Parathyroid adenoma (tissue), 2 donors: ENCODE data around the gene QSOX2.

Source experiments
- H2AFZ ChIP-seq: fragments of 300-600 bp; sonication (generic); one replicate; pipeline ENCODE4 v1.7.0; 2017; ENCODE audit warnings: antibody characterized with exemption, mild to moderate bottlenecking
- H3K27ac ChIP-seq: fragments of 300-600 bp; sonication (generic); one replicate; pipeline ENCODE4 v1.7.0; 2017
- H3K27me3 ChIP-seq: fragments of 300-600 bp; sonication (generic); one replicate; pipeline ENCODE4 v1.7.0; 2017; ENCODE audit warnings: low read length; ENCODE audit not compliant: control insufficient read depth, insufficient read depth
- H3K36me3 ChIP-seq: fragments of 300-600 bp; sonication (generic); one replicate; pipeline ENCODE4 v1.7.0; 2017; ENCODE audit warnings: low read length; ENCODE audit not compliant: control insufficient read depth, insufficient read depth
- H3K4me1 ChIP-seq: fragments of 300-600 bp; sonication (generic); one replicate; pipeline ENCODE4 v1.7.0; 2017; ENCODE audit warnings: control low read depth
- H3K4me2 ChIP-seq: fragments of 300-600 bp; sonication (generic); one replicate; pipeline ENCODE4 v1.7.0; 2017; ENCODE audit warnings: low read length
- H3K4me3 ChIP-seq: fragments of 300-600 bp; sonication (generic); one replicate; pipeline ENCODE4 v1.7.0; 2017; ENCODE audit warnings: low read depth, low read length
- H3K79me2 ChIP-seq: fragments of 300-600 bp; sonication (generic); one replicate; pipeline ENCODE4 v1.7.0; 2017; ENCODE audit warnings: control low read depth
- H3K9ac ChIP-seq: fragments of 300-600 bp; sonication (generic); one replicate; pipeline ENCODE4 v1.7.0; 2017; ENCODE audit warnings: mild to moderate bottlenecking
- H3K9me3 ChIP-seq: fragments of 300-600 bp; sonication (generic); one replicate; pipeline ENCODE4 v1.7.0; 2017; ENCODE audit warnings: low read length; ENCODE audit not compliant: control insufficient read depth
- TF ChIP-seq, protein P1 (sequence below): fragments of 300-600 bp; sonication (generic); IDR thresholded peaks from one replicate; pipeline ENCODE4 v1.7.0; 2017; ENCODE audit warnings: antibody characterized with exemption, mild to moderate bottlenecking
- donor health status: primary hyperparathyroidism.

The QSOX2 gene

DNA sequence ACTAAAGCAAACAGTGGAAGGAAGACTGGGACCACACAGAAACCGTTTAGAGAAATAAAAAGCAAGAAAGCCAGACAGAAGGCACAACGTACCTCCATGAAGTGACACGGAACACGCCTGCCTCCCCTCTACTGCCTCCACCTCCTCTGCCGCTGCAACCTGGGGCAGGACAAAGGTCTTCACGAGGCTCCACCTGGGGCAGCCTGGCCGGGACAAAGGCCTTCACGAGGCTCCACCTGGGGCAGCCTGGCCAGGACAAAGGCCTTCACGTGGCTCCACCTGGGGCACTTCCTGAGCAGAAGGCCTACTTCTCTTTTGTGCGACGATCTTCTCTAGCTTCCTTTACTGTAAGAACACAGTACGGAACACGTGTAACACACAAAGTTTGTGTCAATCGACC, 11.7 kb downstream of the QSOX2 start:
- Histone ChIP-seq H2AFZ (no peak overlapping the region), H3K79me2 (no peaks in the 10 kb centered on the region), H3K27me3 (no peaks in the 10 kb centered on the region), H3K4me1 (no peaks in the 10 kb centered on the region), H3K27ac (no peak overlapping the region), H3K9me3 (no peaks in the 10 kb centered on the region), H3K4me2 (no peak overlapping the region), H3K4me3 (no peak overlapping the region), H3K9ac (no peak overlapping the region), H3K36me3 (no peaks in the 10 kb centered on the region)
- TF ChIP-seq, protein P1, sequence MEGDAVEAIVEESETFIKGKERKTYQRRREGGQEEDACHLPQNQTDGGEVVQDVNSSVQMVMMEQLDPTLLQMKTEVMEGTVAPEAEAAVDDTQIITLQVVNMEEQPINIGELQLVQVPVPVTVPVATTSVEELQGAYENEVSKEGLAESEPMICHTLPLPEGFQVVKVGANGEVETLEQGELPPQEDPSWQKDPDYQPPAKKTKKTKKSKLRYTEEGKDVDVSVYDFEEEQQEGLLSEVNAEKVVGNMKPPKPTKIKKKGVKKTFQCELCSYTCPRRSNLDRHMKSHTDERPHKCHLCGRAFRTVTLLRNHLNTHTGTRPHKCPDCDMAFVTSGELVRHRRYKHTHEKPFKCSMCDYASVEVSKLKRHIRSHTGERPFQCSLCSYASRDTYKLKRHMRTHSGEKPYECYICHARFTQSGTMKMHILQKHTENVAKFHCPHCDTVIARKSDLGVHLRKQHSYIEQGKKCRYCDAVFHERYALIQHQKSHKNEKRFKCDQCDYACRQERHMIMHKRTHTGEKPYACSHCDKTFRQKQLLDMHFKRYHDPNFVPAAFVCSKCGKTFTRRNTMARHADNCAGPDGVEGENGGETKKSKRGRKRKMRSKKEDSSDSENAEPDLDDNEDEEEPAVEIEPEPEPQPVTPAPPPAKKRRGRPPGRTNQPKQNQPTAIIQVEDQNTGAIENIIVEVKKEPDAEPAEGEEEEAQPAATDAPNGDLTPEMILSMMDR: no peak

- Histone ChIP-seq H2AFZ (no peak overlapping the region), H3K27ac (no peak overlapping the region), H3K9me3 (no peaks in the 10 kb centered on the region), H3K36me3 (no peaks in the 10 kb centered on the region), H3K79me2 (no peaks in the 10 kb centered on the region), H3K9ac (no peak overlapping the region), H3K4me1 (no peaks in the 10 kb centered on the region), H3K4me3 (no peak overlapping the region), H3K4me2 (no peak overlapping the region), H3K27me3 (no peaks in the 10 kb centered on the region)
- TF ChIP-seq, protein P1: no peak
These were observed 12.2 kb downstream of the QSOX2 start for GRCh38 chr9:136233411-136233810.

GRCh38 chr9:136232969-136233368, 12.6 kb downstream of the QSOX2 start:
- Histone ChIP-seq H3K9ac (no peak overlapping the region), H3K27me3 (no peaks in the 10 kb centered on the region), H3K4me1 (no peaks in the 10 kb centered on the region), H3K9me3 (no peaks in the 10 kb centered on the region), H3K79me2 (no peaks in the 10 kb centered on the region), H2AFZ (no peak overlapping the region), H3K4me3 (no peak overlapping the region), H3K36me3 (no peaks in the 10 kb centered on the region), H3K4me2 (no peak overlapping the region), H3K27ac (no peak overlapping the region)
- TF ChIP-seq, protein P1: no peak

- no peaks in the 10 kb centered on the region for H3K9me3 ChIP-seq
- H3K9ac ChIP-seq: no peak overlapping the region
- H3K4me3 ChIP-seq: no peak overlapping the region
- no peaks in the 10 kb centered on the region for H3K4me1 ChIP-seq
- H3K27ac ChIP-seq: no peak overlapping the region
- H3K79me2 ChIP-seq: no peaks in the 10 kb centered on the region
- no peaks in the 10 kb centered on the region for H3K36me3 ChIP-seq
- H2AFZ ChIP-seq: no peak overlapping the region
- no peak overlapping the region for H3K4me2 ChIP-seq
- no peaks in the 10 kb centered on the region for H3K27me3 ChIP-seq
- TF ChIP-seq, protein P1: no peak
These were observed 13.9 kb downstream of the QSOX2 start for GRCh38 chr9:136231478-136232297.

- Histone ChIP-seq H3K27ac (no peak overlapping the region), H3K9ac (no peak overlapping the region)
These were observed 14.8 kb downstream of the QSOX2 start for GRCh38 chr9:136230773-136231172.

More at GRCh38 chr9:136230773-136231172, 14.8 kb downstream of the QSOX2 start:
- H3K9me3 ChIP-seq: no peaks in the 10 kb centered on the region
- no peaks in the 10 kb centered on the region for H3K27me3 ChIP-seq
- no peaks in the 10 kb centered on the region for H3K79me2 ChIP-seq
- no peaks in the 10 kb centered on the region for H3K36me3 ChIP-seq
- no peaks in the 10 kb centered on the region for H3K4me1 ChIP-seq
- H3K4me2 ChIP-seq: no peak overlapping the region
- no peak overlapping the region for H2AFZ ChIP-seq
- no peak overlapping the region for H3K4me3 ChIP-seq
- TF ChIP-seq, protein P1: no peak
